Neural progenitor cell (in vitro differentiated cells): Measurements from ENCODE around the gene CACNA1D.

Experiments used
- CTCF ChIP-seq: fragments of 200-600 bp; sonication (generic); IDR thresholded peaks from 2 replicates; pipeline ENCODE4 v1.5.1; 2017; ENCODE audit warnings: antibody characterized with exemption, mild to moderate bottlenecking
- EZH2 ChIP-seq: fragments of 200-600 bp; sonication (generic); IDR thresholded peaks from 2 replicates; pipeline ENCODE4 v1.6.1; 2017; ENCODE audit warnings: antibody characterized with exemption, mild to moderate bottlenecking, moderate library complexity

DNA sequence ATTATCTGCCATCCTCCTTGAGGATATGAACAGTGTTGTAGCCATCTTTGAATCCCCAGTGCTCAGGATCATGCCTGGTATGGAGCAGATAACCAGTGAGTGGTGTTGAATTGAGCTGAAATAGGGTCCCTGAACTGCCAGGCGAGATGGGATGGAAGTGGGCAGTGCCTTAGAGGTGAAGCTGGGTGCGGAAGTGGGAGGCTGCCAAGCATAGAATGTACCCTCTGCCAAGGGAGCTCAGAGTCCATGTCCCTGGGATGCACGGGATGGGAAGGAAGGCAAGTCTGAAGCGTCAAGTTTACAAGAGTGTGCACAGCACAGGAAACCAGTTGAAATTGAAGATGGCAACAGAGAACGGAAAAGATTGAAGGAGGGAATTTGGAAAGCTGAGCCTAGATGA, 147.0 kb downstream of the CACNA1D start:
- TF ChIP-seq CTCF (no peak), EZH2 (no peak)
